ENCODE data around the gene KRTAP5-3. TPM values are rescaled to one million over a fixed set of nuclear protein-coding genes. Genes with fewer than 3 reads are reported as not detected.
"Not testable (repeated sequence)": the region's sequence is repeated elsewhere in the genome, so short reads cannot be mapped to it uniquely, and the experiment has no call there.

Gene KRTAP5-3
- total RNA-seq, 1 donor from 2014 or later, result not detected

GRCh38 chr11:1586699-1587098 is 21.6 kb downstream of the KRTAP5-3 start:
- DNase-seq (ENCODE audit: extremely low spot score, unreplicated experiment), result no peak
- Mint-ChIP-seq H3K27ac (ENCODE audit: unreplicated experiment) (no peak overlapping the region), H3K36me3 (ENCODE audit: unreplicated experiment) (no peaks in the 10 kb centered on the region), H3K27me3 (ENCODE audit: unreplicated experiment) (peaks cover 21% of the 10 kb centered on the region), H3K4me1 (ENCODE audit: unreplicated experiment) (peaks cover 4% of the 10 kb centered on the region), H3K9me3 (ENCODE audit: unreplicated experiment) (no peaks in the 10 kb centered on the region), H3K4me3 (ENCODE audit: unreplicated experiment) (no peak overlapping the region)
- TF ChIP-seq, protein P1, sequence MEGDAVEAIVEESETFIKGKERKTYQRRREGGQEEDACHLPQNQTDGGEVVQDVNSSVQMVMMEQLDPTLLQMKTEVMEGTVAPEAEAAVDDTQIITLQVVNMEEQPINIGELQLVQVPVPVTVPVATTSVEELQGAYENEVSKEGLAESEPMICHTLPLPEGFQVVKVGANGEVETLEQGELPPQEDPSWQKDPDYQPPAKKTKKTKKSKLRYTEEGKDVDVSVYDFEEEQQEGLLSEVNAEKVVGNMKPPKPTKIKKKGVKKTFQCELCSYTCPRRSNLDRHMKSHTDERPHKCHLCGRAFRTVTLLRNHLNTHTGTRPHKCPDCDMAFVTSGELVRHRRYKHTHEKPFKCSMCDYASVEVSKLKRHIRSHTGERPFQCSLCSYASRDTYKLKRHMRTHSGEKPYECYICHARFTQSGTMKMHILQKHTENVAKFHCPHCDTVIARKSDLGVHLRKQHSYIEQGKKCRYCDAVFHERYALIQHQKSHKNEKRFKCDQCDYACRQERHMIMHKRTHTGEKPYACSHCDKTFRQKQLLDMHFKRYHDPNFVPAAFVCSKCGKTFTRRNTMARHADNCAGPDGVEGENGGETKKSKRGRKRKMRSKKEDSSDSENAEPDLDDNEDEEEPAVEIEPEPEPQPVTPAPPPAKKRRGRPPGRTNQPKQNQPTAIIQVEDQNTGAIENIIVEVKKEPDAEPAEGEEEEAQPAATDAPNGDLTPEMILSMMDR (IDR thresholded peaks at IDR 0.05), result no peak

- H3K4me3 Mint-ChIP-seq (ENCODE audit: unreplicated experiment); H3K9me3 Mint-ChIP-seq (ENCODE audit: unreplicated experiment): not testable (repeated sequence)
These were observed 23.4 kb downstream of the KRTAP5-3 start, which contains the start of gene KRTAP5-1 for GRCh38 chr11:1584661-1585370. KRTAP5-1 (minus strand) TSS chr11:1585283; CDS start chr11:1585249, 34 bp downstream.

DNA sequence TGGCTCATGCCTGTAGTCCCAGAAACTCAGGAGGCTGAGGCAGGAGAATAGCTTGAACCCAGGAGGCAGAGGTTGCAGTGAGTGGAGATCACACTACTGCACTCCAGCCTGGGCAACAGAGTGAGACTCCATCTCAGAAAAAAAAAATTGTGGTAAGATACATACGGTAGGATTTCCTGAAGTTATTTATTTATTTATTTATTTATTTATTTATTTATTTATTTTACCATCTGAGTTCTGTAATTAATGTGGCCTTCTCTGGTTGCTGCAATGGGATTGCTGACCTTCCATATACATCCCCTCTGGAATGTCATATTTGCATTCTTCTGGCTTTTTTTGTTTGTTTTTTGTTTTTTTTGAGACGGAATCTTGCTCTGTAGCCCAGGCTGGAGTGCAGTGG is 25.4 kb downstream of the KRTAP5-3 start:
- H3K9me3 Mint-ChIP-seq (ENCODE audit: unreplicated experiment), result peaks cover 13% of the 10 kb centered on the region
- not testable (repeated sequence) for H3K27me3 Mint-ChIP-seq (ENCODE audit: unreplicated experiment); DNase-seq (ENCODE audit: extremely low spot score, unreplicated experiment); H3K4me1 Mint-ChIP-seq (ENCODE audit: unreplicated experiment); H3K27ac Mint-ChIP-seq (ENCODE audit: unreplicated experiment); H3K4me3 Mint-ChIP-seq (ENCODE audit: unreplicated experiment); H3K36me3 Mint-ChIP-seq (ENCODE audit: unreplicated experiment)

More at GRCh38 chr11:1584661-1585370, 23.4 kb downstream of the KRTAP5-3 start, which contains the start of gene KRTAP5-1:
- H3K27ac Mint-ChIP-seq (ENCODE audit: unreplicated experiment); H3K4me1 Mint-ChIP-seq (ENCODE audit: unreplicated experiment); H3K36me3 Mint-ChIP-seq (ENCODE audit: unreplicated experiment); DNase-seq (ENCODE audit: extremely low spot score, unreplicated experiment): not testable (repeated sequence)
- H3K27me3 Mint-ChIP-seq (ENCODE audit: unreplicated experiment), result peaks cover 17% of the 10 kb centered on the region

- DNase-seq (ENCODE audit: extremely low spot score, unreplicated experiment), result no peak
- no peak overlapping the region for H3K4me3 Mint-ChIP-seq (ENCODE audit: unreplicated experiment)
- peaks cover 3% of the 10 kb centered on the region for H3K36me3 Mint-ChIP-seq (ENCODE audit: unreplicated experiment)
- peaks cover 4% of the 10 kb centered on the region for H3K27me3 Mint-ChIP-seq (ENCODE audit: unreplicated experiment)
- TF ChIP-seq, protein P1 (IDR thresholded peaks at IDR 0.05), result no peak
- no peak overlapping the region for H3K27ac Mint-ChIP-seq (ENCODE audit: unreplicated experiment)
- H3K9me3 Mint-ChIP-seq (ENCODE audit: unreplicated experiment), result peaks cover 13% of the 10 kb centered on the region
- no peaks in the 10 kb centered on the region for H3K4me1 Mint-ChIP-seq (ENCODE audit: unreplicated experiment)
These were observed 26.3 kb downstream of the KRTAP5-3 start for GRCh38 chr11:1581976-1582375.

- Mint-ChIP-seq H3K4me1 (ENCODE audit: unreplicated experiment) (peaks cover 11% of the 10 kb centered on the region), H3K36me3 (ENCODE audit: unreplicated experiment) (peaks cover 3% of the 10 kb centered on the region), H3K27ac (ENCODE audit: unreplicated experiment) (no peak overlapping the region), H3K9me3 (ENCODE audit: unreplicated experiment) (peaks cover 13% of the 10 kb centered on the region), H3K27me3 (ENCODE audit: unreplicated experiment) (peaks cover 3% of the 10 kb centered on the region), H3K4me3 (ENCODE audit: unreplicated experiment) (no peak overlapping the region)
- TF ChIP-seq, protein P1 (IDR thresholded peaks at IDR 0.05), result no peak
- DNase-seq (ENCODE audit: extremely low spot score, unreplicated experiment), result no peak
These were observed 31.4 kb downstream of the KRTAP5-3 start for GRCh38 chr11:1576825-1577224.

- DNase-seq (ENCODE audit: extremely low spot score, unreplicated experiment); H3K36me3 Mint-ChIP-seq (ENCODE audit: unreplicated experiment); H3K4me3 Mint-ChIP-seq (ENCODE audit: unreplicated experiment); H3K27ac Mint-ChIP-seq (ENCODE audit: unreplicated experiment); H3K27me3 Mint-ChIP-seq (ENCODE audit: unreplicated experiment): not testable (repeated sequence)
- peaks cover 13% of the 10 kb centered on the region for H3K9me3 Mint-ChIP-seq (ENCODE audit: unreplicated experiment)
- peaks cover 12% of the 10 kb centered on the region for H3K4me1 Mint-ChIP-seq (ENCODE audit: unreplicated experiment)
These were observed 32.5 kb downstream of the KRTAP5-3 start for GRCh38 chr11:1575756-1576155.

Measured in osteocyte (in vitro differentiated cells).